IMR-90 (cell line): Measurements from ENCODE around the gene XPC. TPM values are rescaled to one million over a fixed set of nuclear protein-coding genes. Genes with fewer than 3 reads are reported as not detected.

ENCODE experiments used
- ATAC-seq: fragments of 200-7000 bp; cut with Tn5 transposase; 2 replicates; pipeline ENCODE4 v1.9.1; 2020; ENCODE audit warnings: low read depth, mild to moderate bottlenecking, moderate library complexity
- BruUV-seq: library from RNA; stranded (reverse); fragments of 400-500 nt; replicated peaks from 2 replicates; lab custom pipeline; 2021; lab: Mats Ljungman, UMichigan
- CTCF ChIA-PET: fragments of 300-600 bp; formaldehyde crosslinking; extraction: SDS; loops from one replicate; lab custom pipeline; 2021; ENCODE audit warnings: antibody characterized with exemption; lab: Yijun Ruan, JAX
- POLR2A ChIA-PET: fragments of 300-600 bp; sonication (Branson Sonifier 250); formaldehyde crosslinking; loops from one replicate; lab custom pipeline; 2022; ENCODE audit warnings: antibody characterized with exemption; ENCODE audit not compliant: unreplicated experiment; lab: Charles Lee
- DNase-seq: peaks from one replicate; pipeline ENCODE4 v3.0.0; 2013
- H2AFZ ChIP-seq: replicated peaks from 2 replicates; pipeline ENCODE3; 2013; ENCODE audit warnings: low read length, mild to moderate bottlenecking; ENCODE audit not compliant: poor library complexity
- H2AK5ac ChIP-seq: 2 replicates; pipeline ENCODE4 v1.6.1; 2013; ENCODE audit warnings: low read depth, low read length, inconsistent platforms
- H2AK9ac ChIP-seq: replicated peaks from 2 replicates; pipeline ENCODE3; 2013; ENCODE audit warnings: mild to moderate bottlenecking, low read depth, low read length, moderate library complexity; ENCODE audit not compliant: poor library complexity
- H2BK120ac ChIP-seq: 2 replicates; pipeline ENCODE4 v1.6.1; 2013; ENCODE audit warnings: low read depth, low read length, inconsistent platforms
- H2BK15ac ChIP-seq: 3 replicates; pipeline ENCODE4 v1.6.1; 2013; ENCODE audit warnings: low read depth, low read length, inconsistent platforms
- H2BK20ac ChIP-seq: 2 replicates; pipeline ENCODE4 v1.6.1; 2013; ENCODE audit warnings: low read depth, mild to moderate bottlenecking, inconsistent platforms, low read length, moderate library complexity
- H2BK5ac ChIP-seq: 2 replicates; pipeline ENCODE4 v1.6.1; 2013; ENCODE audit warnings: mild to moderate bottlenecking, low read depth, low read length, inconsistent platforms; ENCODE audit not compliant: poor library complexity, severe bottlenecking
- H3K14ac ChIP-seq: replicated peaks from 2 replicates; pipeline ENCODE4 v1.6.1; 2013; ENCODE audit warnings: low read depth, low read length, inconsistent platforms
- H3K18ac ChIP-seq: 2 replicates; pipeline ENCODE4 v1.6.1; 2013; ENCODE audit warnings: low read depth, low read length, control low read depth
- H3K23ac ChIP-seq: 2 replicates; pipeline ENCODE4 v1.6.1; 2013; ENCODE audit warnings: low read depth, low read length, inconsistent platforms
- H3K27ac ChIP-seq: 2 replicates; pipeline ENCODE4 v1.5.1; 2013; ENCODE audit warnings: mild to moderate bottlenecking, control low read depth, low read length; ENCODE audit not compliant: insufficient read depth
- H3K27me3 ChIP-seq: 2 replicates; pipeline ENCODE4 v1.6.1; 2013; ENCODE audit warnings: low read length; ENCODE audit not compliant: control insufficient read depth, insufficient read depth
- H3K36me3 ChIP-seq: 2 replicates; pipeline ENCODE4 v1.6.1; 2013; ENCODE audit warnings: low read length, mixed read lengths; ENCODE audit not compliant: control insufficient read depth, insufficient read depth
- H3K4ac ChIP-seq: 2 replicates; pipeline ENCODE4 v1.6.1; 2013; ENCODE audit warnings: low read depth, low read length, inconsistent platforms
- H3K4me1 ChIP-seq: 2 replicates; pipeline ENCODE4 v1.6.1; 2013; ENCODE audit warnings: low read length, mixed read lengths; ENCODE audit not compliant: control insufficient read depth, insufficient read depth
- H3K4me2 ChIP-seq: 2 replicates; pipeline ENCODE4 v1.6.1; 2013; ENCODE audit warnings: low read depth, mild to moderate bottlenecking, control low read depth, low read length, moderate library complexity
- H3K4me3 ChIP-seq: 2 replicates; pipeline ENCODE4 v1.5.1; 2013; ENCODE audit warnings: low read depth, mild to moderate bottlenecking, control low read depth, low read length, moderate library complexity; ENCODE audit not compliant: insufficient read depth
- H3K56ac ChIP-seq: 2 replicates; pipeline ENCODE4 v1.6.1; 2013; ENCODE audit warnings: low read length, inconsistent platforms; ENCODE audit not compliant: insufficient read depth; ENCODE audit errors: extremely low read depth
- H3K79me1 ChIP-seq, 2 experiments: 2 replicates each; pipeline ENCODE4 v1.6.1; 2013; ENCODE audit warnings: low read length in 2 of 2, inconsistent platforms in 1 of 2, low read depth in 1 of 2
- H3K9ac ChIP-seq: 2 replicates; pipeline ENCODE4 v1.6.1; 2013; ENCODE audit warnings: low read depth, low read length, control low read depth
- H3K9me1 ChIP-seq: 2 replicates; pipeline ENCODE4 v1.6.1; 2013; ENCODE audit warnings: low read length, inconsistent platforms; ENCODE audit not compliant: insufficient read depth
- H3K9me3 ChIP-seq: 2 replicates; pipeline ENCODE4 v1.6.1; 2013; ENCODE audit warnings: low read length; ENCODE audit not compliant: control insufficient read depth, insufficient read depth
- H4K20me1 ChIP-seq: 2 replicates; pipeline ENCODE4 v1.6.1; 2013; ENCODE audit warnings: low read length, inconsistent platforms; ENCODE audit not compliant: insufficient read depth
- H4K5ac ChIP-seq: 2 replicates; pipeline ENCODE4 v1.6.1; 2013; ENCODE audit warnings: mild to moderate bottlenecking, low read depth, low read length, control low read depth
- H4K8ac ChIP-seq, 2 experiments: 2 replicates each; pipeline ENCODE4 v1.6.1; 2013; ENCODE audit warnings: low read depth in 2 of 2, low read length in 2 of 2, control low read depth in 1 of 2, inconsistent platforms in 1 of 2
- H4K91ac ChIP-seq: 2 replicates; pipeline ENCODE4 v1.6.1; 2013; ENCODE audit warnings: low read depth, low read length, inconsistent platforms; ENCODE audit not compliant: insufficient read depth
- CEBPB ChIP-seq: IDR thresholded peaks from 2 replicates; pipeline ENCODE4 v1.6.1; 2012; ENCODE audit warnings: low read depth, low read length, improper control_type of control experiment
- CHD1 ChIP-seq: IDR thresholded peaks from 2 replicates; pipeline ENCODE4 v1.6.1; 2012; ENCODE audit warnings: low read depth, low read length, improper control_type of control experiment
- CTCF ChIP-seq: conservative IDR thresholded peaks from 2 replicates; pipeline ENCODE4 v1.5.1; 2012; ENCODE audit warnings: mild to moderate bottlenecking, low read depth, low read length, improper control_type of control experiment
- ELK1 ChIP-seq: fragments of 150-350 bp; IDR thresholded peaks from 2 replicates; pipeline ENCODE4 v1.6.1; 2016; ENCODE audit warnings: low read depth, mild to moderate bottlenecking, low read length, moderate library complexity, borderline replicate concordance
- FOS ChIP-seq: fragments of 150-350 bp; IDR thresholded peaks from 2 replicates; pipeline ENCODE4 v1.6.1; 2016; ENCODE audit warnings: low read depth, low read length
- MAFK ChIP-seq: IDR thresholded peaks from 2 replicates; pipeline ENCODE4 v1.6.1; 2012; ENCODE audit warnings: low read depth, low read length, improper control_type of control experiment
- MAZ ChIP-seq: IDR thresholded peaks from 2 replicates; pipeline ENCODE4 v1.6.1; 2012; ENCODE audit warnings: low read depth, mild to moderate bottlenecking, low read length, improper control_type of control experiment, moderate library complexity, borderline replicate concordance
- MXI1 ChIP-seq: IDR thresholded peaks from 2 replicates; pipeline ENCODE4 v1.6.1; 2012; ENCODE audit warnings: low read depth, mild to moderate bottlenecking, low read length, moderate library complexity, borderline replicate concordance
- NFE2L2 ChIP-seq: fragments of 150-350 bp; IDR thresholded peaks from 2 replicates; pipeline ENCODE4 v1.6.1; 2016; ENCODE audit warnings: low read depth, mild to moderate bottlenecking, low read length
- POLR2A ChIP-seq: IDR thresholded peaks from 2 replicates; pipeline ENCODE4 v1.6.1; 2012; ENCODE audit warnings: mild to moderate bottlenecking, low read depth, low read length
- RAD21 ChIP-seq: IDR thresholded peaks from 2 replicates; pipeline ENCODE4 v1.6.1; 2012; ENCODE audit warnings: low read length, improper control_type of control experiment
- RCOR1 ChIP-seq: IDR thresholded peaks from 2 replicates; pipeline ENCODE4 v1.6.1; 2012; ENCODE audit warnings: mild to moderate bottlenecking, low read length, improper control_type of control experiment; ENCODE audit not compliant: insufficient replicate concordance
- RFX5 ChIP-seq: IDR thresholded peaks from 2 replicates; pipeline ENCODE4 v1.8.0; 2012; ENCODE audit warnings: low read depth, mild to moderate bottlenecking, low read length, moderate library complexity
- SMC3 ChIP-seq: fragments of 150-350 bp; IDR thresholded peaks from 2 replicates; pipeline ENCODE4 v1.6.1; 2016; ENCODE audit warnings: low read depth, mild to moderate bottlenecking, antibody characterized with exemption, low read length, moderate library complexity
- USF2 ChIP-seq: fragments of 150-350 bp; IDR thresholded peaks from 2 replicates; pipeline ENCODE4 v1.6.1; 2017; ENCODE audit warnings: mild to moderate bottlenecking, antibody characterized with exemption, low read length, low read depth
- WGBS, 2 experiments: methylation state at CpG; one replicate each; pipeline versions ENCODE4 v1.1.5 to v1.1.7; 2013; ENCODE audit warnings: missing lambda C conversion rate in 2 of 2; ENCODE audit not compliant: insufficient read length in 1 of 2; ENCODE audit errors: extremely low coverage in 2 of 2; 5-methylcytosine and 5-hydroxymethylcytosine counted together
- dilution Hi-C: fragments of 300-500 bp; cut with HindIII; formaldehyde crosslinking; loops from one replicate; pipeline ENCODE4 v1.14.3; 2018; ENCODE audit warnings: low sequenced_read_pairs; ENCODE audit not compliant: unreplicated experiment
- in situ Hi-C: fragments of 300-500 bp; cut with MboI; formaldehyde crosslinking; loops from 3 replicates; pipeline ENCODE4 v1.14.3; 2019; ENCODE audit warnings: low sequenced_read_pairs, inconsistent platforms, mixed read lengths
- intact Hi-C: fragments of 100-400 bp; cut with micrococcal nuclease; formaldehyde crosslinking; loops from 2 replicates; pipeline ENCODE4 v1.10.0; 2022
- polyA plus RNA-seq, 3 experiments: library from polyadenylated mRNA; depleted of rRNA; stranded (reverse); fragments of >200 nt; gene quantifications; 2 replicates each; pipeline ENCODE4 v1.2.3, GENCODE V29; 2012; ENCODE audit warnings: low replicate concordance in 1 of 3
- total RNA-seq: library from RNA; depleted of rRNA; stranded (reverse); fragments of >200 nt; gene quantifications from 2 replicates; pipeline ENCODE4 v1.2.3, GENCODE V29; 2012

Gene XPC
- total and polyA plus RNA-seq, 2 of the 4 experiments (the other 2 are of a cell fraction), result 30.9 to 48.8 TPM

GRCh38 chr3:14124223-14124614, 54.2 kb downstream of the XPC start:
- Histone ChIP-seq H3K79me1 (peaks cover 28 to 57% of the 10 kb centered on the region in 2 experiments; a peak in 3 of 4 replicates), H3K9me3 (no peaks in the 10 kb centered on the region), H2AFZ (peak overlapping the region; percentile 95), H3K56ac (peak overlapping the region; percentile 20; the same call in 1 of the 2 replicates), H3K4ac (peak overlapping the region; percentile 66), H2AK5ac (peak overlapping the region; percentile 69; the same call in 1 of the 2 replicates), H3K27ac (peak overlapping the region; percentile 39), H3K14ac (peak overlapping the region; percentile 61), H2BK120ac (no peak overlapping the region), H3K9ac (peak overlapping the region; percentile 89), H2AK9ac (peak overlapping the region; percentile 91), H3K4me2 (peak overlapping the region; percentile 100), H3K9me1 (peaks cover 22% of the 10 kb centered on the region), H2BK5ac (peak overlapping the region; percentile 43), H3K27me3 (no peaks in the 10 kb centered on the region), H4K8ac (peak overlapping the region; percentile 74 to 95), H3K23ac (peak overlapping the region; percentile 66; the same call in 1 of the 2 replicates), H4K5ac (peak overlapping the region; percentile 95), H3K36me3 (peaks cover 14% of the 10 kb centered on the region), H3K4me1 (peaks cover 15% of the 10 kb centered on the region), H4K20me1 (peaks cover 32% of the 10 kb centered on the region), H3K18ac (peak overlapping the region; percentile 61; the same call in 1 of the 2 replicates), H4K91ac (peak overlapping the region; percentile 55; the same call in 1 of the 2 replicates), H2BK15ac (no peak overlapping the region), H3K4me3 (peak overlapping the region; percentile 64), H2BK20ac (no peak overlapping the region)
- in situ Hi-C loops, result loop anchor here (25.0 kb wide), 2 partner anchors 237 to 637 kb away; partner anchors contain the start of genes HDAC11 and WNT7A
- ATAC-seq (peak; percentile 9), DNase-seq (no peak)
- POLR2A ChIA-PET, result interaction anchor here (0.5 to 1.3 kb wide), 2 partner anchors 20 to 485 kb away, joined by 3 to 6 read pairs; no protein-coding TSS in a partner anchor
- no TSS peak for BruUV-seq
- 0% methylated on average over 8 of the region's 37 CpGs; no CpG with 5 or more reads in 1 of the 2 experiments for WGBS, 2 experiments
- CTCF ChIA-PET, result interaction anchor here (1.2 to 1.9 kb wide), 2 partner anchors 70 to 466 kb away, joined by 3 to 6 read pairs; no protein-coding TSS in a partner anchor
- intact Hi-C loops, result loop anchor here (2.0 to 5.0 kb wide), 2 partner anchors 227 to 467 kb away; no protein-coding TSS in a partner anchor
- dilution Hi-C loops, result no loop called here
- TF ChIP-seq RFX5, result no peak
- 0 out of 2 replicates have a peak, but pooled peaks have one; percentile 15 for TF ChIP-seq USF2
- no peak for TF ChIP-seq FOS
- peak; percentile 89 for TF ChIP-seq MXI1
- TF ChIP-seq MAFK, result no peak
- no peak for TF ChIP-seq CHD1
- TF ChIP-seq MAZ, result peak; percentile 15; the same call in 1 of the 2 replicates
- TF ChIP-seq RAD21, result no peak
- TF ChIP-seq CEBPB, result no peak
- TF ChIP-seq RCOR1, result no peak
- TF ChIP-seq ELK1, result no peak
- no peak for TF ChIP-seq NFE2L2
- TF ChIP-seq SMC3, result no peak
- TF ChIP-seq CTCF, result no peak
- no peak for TF ChIP-seq POLR2A
